Measurements from ENCODE around the gene IL1RL2.

DNA sequence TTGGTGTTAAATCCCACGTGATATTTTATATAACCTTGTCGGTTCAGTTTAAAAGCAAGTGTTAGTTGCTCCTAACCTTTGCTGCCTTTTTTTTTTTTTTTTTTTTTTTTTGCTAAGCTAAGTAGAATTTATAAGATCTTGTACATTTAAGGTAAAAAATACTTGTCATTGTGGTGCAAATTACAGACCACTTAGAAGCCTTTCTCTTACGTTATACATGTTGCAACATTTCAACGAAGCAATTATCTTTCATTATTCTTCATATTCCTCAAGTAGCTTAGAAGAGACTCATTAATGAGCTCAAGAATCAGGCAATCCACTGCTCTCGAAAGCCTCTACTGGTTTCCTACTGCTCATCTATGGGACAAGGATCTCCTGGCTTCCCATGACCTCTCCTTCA, 14.9 kb upstream of the IL1RL2 start:
- TF ChIP-seq POLR2A (IDR thresholded peaks at IDR 0.05): no peak
- TF ChIP-seq, protein P1, sequence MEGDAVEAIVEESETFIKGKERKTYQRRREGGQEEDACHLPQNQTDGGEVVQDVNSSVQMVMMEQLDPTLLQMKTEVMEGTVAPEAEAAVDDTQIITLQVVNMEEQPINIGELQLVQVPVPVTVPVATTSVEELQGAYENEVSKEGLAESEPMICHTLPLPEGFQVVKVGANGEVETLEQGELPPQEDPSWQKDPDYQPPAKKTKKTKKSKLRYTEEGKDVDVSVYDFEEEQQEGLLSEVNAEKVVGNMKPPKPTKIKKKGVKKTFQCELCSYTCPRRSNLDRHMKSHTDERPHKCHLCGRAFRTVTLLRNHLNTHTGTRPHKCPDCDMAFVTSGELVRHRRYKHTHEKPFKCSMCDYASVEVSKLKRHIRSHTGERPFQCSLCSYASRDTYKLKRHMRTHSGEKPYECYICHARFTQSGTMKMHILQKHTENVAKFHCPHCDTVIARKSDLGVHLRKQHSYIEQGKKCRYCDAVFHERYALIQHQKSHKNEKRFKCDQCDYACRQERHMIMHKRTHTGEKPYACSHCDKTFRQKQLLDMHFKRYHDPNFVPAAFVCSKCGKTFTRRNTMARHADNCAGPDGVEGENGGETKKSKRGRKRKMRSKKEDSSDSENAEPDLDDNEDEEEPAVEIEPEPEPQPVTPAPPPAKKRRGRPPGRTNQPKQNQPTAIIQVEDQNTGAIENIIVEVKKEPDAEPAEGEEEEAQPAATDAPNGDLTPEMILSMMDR (IDR thresholded peaks at IDR 0.05): no peak
- no peak for TF ChIP-seq EP300 (IDR thresholded peaks at IDR 0.05)

All from ovary (tissue), 3 donors.